GM15510 (cell line): ENCODE measurements around the gene SLC8A1.

Source experiments
- POLR2A ChIP-seq: IDR thresholded peaks from 3 replicates; pipeline ENCODE4 v1.6.1; 2011; ENCODE audit warnings: borderline replicate concordance; ENCODE audit not compliant: insufficient read length; ENCODE audit errors: extremely low read depth

The SLC8A1 gene

GRCh38 chr2:40261042-40261441 is 190.8 kb downstream of the SLC8A1 start:
- TF ChIP-seq POLR2A = no peak

- TF ChIP-seq POLR2A = no peak
Observed at GRCh38 chr2:40260437-40260836, 191.5 kb downstream of the SLC8A1 start.

DNA sequence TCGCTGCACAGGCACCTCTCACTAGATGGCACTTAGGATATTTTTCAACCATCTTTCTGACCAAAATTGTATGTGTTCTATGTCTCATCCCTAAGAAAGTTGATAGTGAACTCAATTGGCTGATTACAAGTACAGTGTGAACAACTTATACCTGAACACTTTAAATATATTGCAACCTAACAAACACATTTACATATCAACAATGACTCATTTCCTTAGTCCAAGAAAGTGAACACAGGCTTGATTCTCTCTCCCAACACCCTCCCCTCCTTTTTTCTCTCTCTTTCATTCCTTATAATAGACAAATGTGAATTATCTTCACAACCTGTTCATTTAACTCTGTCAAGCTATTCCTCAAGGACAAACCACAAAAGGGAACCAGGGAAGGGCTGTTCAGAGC is 192.0 kb downstream of the SLC8A1 start:
- no peak for TF ChIP-seq POLR2A

DNA sequence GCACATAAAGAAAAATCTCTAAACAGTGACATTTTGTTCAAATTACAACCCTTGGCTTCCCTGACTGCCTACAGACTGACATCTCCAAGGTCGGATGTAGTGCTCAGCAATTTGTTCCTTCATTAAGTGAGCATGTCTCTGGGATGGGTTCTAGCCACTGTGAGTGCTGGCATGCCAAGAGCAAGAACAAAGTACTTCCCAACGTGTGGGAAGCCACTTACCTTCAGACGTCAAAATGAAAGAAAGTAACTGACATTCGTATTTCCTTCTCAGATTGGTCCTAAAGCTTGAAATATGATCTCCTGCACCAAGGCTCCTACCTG is 193.8 kb downstream of the SLC8A1 start:
- no peak for TF ChIP-seq POLR2A

GRCh38 chr2:40257340-40258134 is 194.4 kb downstream of the SLC8A1 start:
- no peak for TF ChIP-seq POLR2A

DNA sequence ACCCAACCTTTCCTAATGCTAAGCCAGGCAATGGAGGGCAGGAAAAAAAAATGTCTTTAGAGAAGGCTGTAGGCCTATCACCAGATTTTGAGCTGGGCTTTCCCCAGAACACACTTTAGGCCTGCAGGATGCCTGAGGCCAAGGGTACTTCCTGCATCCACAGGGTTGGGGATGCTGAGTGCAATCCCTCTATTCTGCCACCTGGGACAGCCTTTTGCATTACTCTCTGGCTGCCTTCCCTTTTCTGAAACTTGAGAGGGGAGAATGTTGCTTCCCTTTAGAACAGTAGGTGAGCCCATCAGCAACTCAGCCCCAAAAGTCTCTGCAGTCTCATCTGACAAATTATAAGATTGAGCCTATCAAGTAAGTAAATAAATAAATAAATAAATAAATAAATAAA is 195.2 kb downstream of the SLC8A1 start:
- TF ChIP-seq POLR2A = no peak

GRCh38 chr2:40256008-40256407 is 195.9 kb downstream of the SLC8A1 start:
- TF ChIP-seq POLR2A = no peak

DNA sequence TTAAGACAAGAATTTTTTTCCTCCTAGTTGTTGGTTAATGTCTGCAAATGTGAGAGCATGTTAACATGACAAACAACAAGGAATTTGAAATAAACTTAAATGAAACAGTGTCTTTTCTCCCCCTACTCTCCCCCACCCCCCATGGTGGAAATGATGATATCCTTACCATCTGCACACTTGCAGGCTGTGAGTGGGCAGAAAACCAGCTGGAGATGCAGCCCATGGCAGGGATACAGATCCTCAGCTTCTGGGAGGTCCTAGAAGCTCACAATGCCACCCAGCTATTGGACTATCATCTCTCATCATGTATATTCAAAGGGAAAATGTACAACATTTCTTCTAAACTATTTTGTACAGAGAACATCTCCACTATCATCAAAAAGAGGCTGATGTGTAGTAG is 196.8 kb downstream of the SLC8A1 start:
- no peak for TF ChIP-seq POLR2A

DNA sequence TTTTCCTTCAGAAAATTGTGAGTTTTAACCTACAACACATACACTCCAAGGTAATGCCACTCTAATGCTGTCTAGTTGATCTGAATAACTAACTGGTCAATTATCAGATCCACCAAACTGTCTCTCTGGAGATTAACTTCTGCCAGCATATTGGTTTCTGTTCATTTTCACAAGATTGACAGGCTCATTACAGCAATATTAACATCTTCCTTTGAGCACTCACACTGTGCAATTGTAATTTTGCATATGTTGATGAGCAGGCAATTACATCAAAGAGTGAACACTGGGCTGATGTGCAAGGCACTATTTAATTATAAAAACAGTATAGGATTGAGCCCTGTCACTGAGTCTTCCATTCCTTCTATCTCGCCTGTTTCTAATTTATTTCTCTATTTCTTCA is 197.3 kb downstream of the SLC8A1 start:
- TF ChIP-seq POLR2A = no peak

DNA sequence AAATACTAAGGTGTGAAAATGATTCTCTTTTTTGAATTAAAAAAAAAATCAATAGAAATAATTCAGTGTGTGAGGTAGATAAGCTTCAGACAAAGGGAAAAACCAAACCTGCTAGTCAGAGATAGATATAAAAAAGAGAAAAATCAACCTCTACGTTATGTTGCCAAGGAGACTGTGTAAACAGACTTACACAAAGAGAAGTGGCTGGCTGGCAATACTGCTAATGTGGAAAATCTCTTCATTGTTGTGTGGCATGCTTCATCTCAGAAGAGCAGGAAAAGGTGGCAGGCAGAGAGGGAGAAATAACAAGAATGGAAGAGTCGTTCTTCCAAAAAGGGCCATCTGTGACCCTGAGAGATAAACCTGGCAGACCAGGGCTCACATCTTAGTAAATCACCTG is 200.8 kb downstream of the SLC8A1 start:
- no peak for TF ChIP-seq POLR2A

GRCh38 chr2:40249577-40249976 is 202.3 kb downstream of the SLC8A1 start:
- TF ChIP-seq POLR2A = no peak

- TF ChIP-seq POLR2A = no peak
Observed at GRCh38 chr2:40248294-40248693, 203.6 kb downstream of the SLC8A1 start.

- TF ChIP-seq POLR2A = no peak
Observed at GRCh38 chr2:40244675-40245074, 207.2 kb downstream of the SLC8A1 start.

GRCh38 chr2:40244251-40244650 is 207.6 kb downstream of the SLC8A1 start:
- no peak for TF ChIP-seq POLR2A

DNA sequence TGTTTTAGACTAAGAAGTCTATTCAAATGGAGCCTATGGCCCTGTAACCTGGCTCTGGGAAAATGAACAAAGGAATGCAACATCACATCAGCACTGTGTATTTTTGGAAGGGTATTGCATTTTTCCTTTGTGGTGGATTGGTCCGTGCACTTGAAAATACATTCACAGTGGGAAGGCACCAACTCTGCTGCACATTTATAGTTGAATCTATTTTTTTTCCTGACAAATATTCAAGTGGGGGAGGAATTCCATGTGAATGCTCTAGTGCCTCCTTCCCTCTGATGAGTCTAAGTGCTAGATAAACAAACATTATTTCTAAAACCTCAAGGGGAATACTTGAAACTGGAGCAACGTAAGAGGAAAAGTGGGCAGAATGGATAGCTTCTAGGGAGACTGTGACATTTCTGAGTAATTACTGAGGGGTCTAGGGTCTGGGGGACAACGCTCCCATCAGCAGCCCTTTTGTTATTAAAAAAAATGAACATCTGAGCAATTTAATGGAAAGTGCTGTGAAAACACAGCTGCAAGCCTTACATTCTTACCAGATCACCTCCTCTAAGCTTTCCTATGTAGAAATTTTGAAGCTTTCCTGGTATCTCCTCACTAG is 208.2 kb downstream of the SLC8A1 start:
- no peak for TF ChIP-seq POLR2A

DNA sequence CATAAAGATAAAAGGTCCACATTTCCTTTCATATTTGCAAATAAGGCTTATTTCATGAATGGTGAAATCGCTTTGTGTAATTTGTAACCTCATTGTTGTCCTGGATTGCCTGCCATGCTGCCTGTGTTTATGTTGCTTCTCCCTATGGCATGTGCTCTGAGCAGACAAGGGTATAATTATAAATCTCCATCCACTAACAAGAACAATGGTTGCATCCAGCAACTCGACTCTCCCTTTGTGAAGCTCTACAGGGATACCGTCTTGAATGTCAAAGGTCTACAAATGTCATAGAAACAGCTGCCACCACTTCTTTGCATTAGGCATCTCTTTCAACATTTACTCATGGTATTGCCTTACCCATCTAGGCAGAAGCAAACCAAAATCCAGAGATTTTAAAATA is 209.6 kb downstream of the SLC8A1 start:
- TF ChIP-seq POLR2A = no peak
